ENCODE data around the gene ACSL5. TPM values are rescaled to one million over a fixed set of nuclear protein-coding genes. Genes with fewer than 3 reads are reported as not detected.
"Not testable (repeated sequence)": the region's sequence is repeated elsewhere in the genome, so short reads cannot be mapped to it uniquely, and the experiment has no call there.

ACSL5 gene
- total and polyA plus RNA-seq, 10 of the 15 experiments (the other 5 are each of a cell fraction or from before 2014, with no cell fraction given) = 22.3 to 57.0 (median 46.4) TPM

DNA sequence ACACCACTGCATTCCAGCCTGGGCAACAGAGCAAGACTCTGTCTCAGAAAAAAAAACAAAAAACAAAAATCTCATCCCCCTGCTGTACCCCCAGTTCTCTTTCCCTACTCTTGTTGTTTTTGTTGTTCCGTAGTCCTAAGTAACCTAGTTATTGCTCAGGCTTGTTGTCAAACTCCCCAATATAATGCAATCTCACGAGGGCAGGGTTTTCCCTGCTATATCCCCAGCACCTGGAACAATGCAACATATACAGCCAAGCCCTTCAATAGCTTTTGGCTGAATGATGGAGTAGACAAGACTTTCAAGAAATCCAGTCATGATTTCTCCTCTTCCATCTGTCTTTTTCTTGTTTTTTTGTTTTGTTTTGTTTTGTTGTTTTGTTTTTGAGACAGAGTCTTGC, 10.2 kb downstream of the ACSL5 start (continued):
- TF ChIP-seq CEBPB (IDR thresholded peaks at IDR 0.05; ENCODE audit: borderline replicate concordance in 1 of 2, low read depth in 2 of 2, low read length in 2 of 2) (no peak), ZNF384 (IDR thresholded peaks at IDR 0.05; ENCODE audit: borderline replicate concordance, low read depth, low read length) (no peak), ASH2L (IDR thresholded peaks at IDR 0.05; ENCODE audit: borderline replicate concordance, low read depth) (no peak), STAT3 (IDR thresholded peaks at IDR 0.05; ENCODE audit: low read depth, low read length) (no peak), HDAC6 (IDR thresholded peaks at IDR 0.05; ENCODE audit: unreplicated experiment) (no peak), TBL1XR1 (IDR thresholded peaks at IDR 0.05; ENCODE audit: low read depth, low read length) (no peak), FOS (IDR thresholded peaks at IDR 0.05; ENCODE audit: borderline replicate concordance, extremely low read depth, insufficient read length) (no peak)
- TF ChIP-seq, protein P1, sequence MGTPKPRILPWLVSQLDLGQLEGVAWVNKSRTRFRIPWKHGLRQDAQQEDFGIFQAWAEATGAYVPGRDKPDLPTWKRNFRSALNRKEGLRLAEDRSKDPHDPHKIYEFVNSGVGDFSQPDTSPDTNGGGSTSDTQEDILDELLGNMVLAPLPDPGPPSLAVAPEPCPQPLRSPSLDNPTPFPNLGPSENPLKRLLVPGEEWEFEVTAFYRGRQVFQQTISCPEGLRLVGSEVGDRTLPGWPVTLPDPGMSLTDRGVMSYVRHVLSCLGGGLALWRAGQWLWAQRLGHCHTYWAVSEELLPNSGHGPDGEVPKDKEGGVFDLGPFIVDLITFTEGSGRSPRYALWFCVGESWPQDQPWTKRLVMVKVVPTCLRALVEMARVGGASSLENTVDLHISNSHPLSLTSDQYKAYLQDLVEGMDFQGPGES (IDR thresholded peaks at IDR 0.05) = no peak
- TF ChIP-seq, protein P2, sequence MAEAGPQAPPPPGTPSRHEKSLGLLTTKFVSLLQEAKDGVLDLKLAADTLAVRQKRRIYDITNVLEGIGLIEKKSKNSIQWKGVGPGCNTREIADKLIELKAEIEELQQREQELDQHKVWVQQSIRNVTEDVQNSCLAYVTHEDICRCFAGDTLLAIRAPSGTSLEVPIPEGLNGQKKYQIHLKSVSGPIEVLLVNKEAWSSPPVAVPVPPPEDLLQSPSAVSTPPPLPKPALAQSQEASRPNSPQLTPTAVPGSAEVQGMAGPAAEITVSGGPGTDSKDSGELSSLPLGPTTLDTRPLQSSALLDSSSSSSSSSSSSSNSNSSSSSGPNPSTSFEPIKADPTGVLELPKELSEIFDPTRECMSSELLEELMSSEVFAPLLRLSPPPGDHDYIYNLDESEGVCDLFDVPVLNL (IDR thresholded peaks at IDR 0.05; ENCODE audit: low read depth, low read length) = no peak

DNA sequence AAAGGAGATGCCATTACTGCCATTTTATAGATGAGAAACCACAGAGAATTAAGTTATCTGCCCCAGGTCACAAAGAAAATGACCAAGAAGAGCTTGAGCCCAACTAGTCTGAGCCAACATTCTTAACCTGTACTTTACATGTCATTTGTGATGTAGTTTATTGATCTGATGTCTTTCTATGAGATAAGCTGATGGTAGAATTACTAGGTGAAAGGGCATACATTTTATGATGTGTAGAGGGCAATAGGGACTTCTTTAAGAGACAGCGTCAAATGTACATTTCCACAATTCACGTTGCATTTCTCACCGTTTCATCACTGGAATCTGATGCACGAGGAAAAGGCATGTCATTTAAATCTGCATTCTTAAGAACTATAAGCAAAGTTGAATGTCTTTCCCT, 11.3 kb downstream of the ACSL5 start:
- TF ChIP-seq TCF3 (IDR thresholded peaks at IDR 0.05; ENCODE audit: borderline replicate concordance, insufficient read depth, low read depth, low read length) = no peak
- no peak for TF ChIP-seq STAT3 (IDR thresholded peaks at IDR 0.05; ENCODE audit: low read depth, low read length)
- TF ChIP-seq NRF1 (conservative IDR thresholded peaks at IDR 0.05; ENCODE audit: low read depth, low read length) = no peak
- DNase-seq (ENCODE audit: low read depth, low spot score) (no peak), FAIRE-seq (peak; percentile 7), ATAC-seq (no peak)
- ChIA-PET SMC1A (ENCODE audit: uncharacterized antibody, unreplicated experiment) (interaction anchor here (0.8 to 1.4 kb wide), 4 partner anchors 9 to 49 kb away, joined by 3 to 4 read pairs (median 3); no protein-coding TSS in a partner anchor), CTCF (interaction anchor here (4.3 kb wide), 1 partner anchor 10 kb away, joined by 36 read pairs; the partner anchor contains the start of gene ACSL5), RAD21 (ENCODE audit: unreplicated experiment) (no interaction called here), POLR2A (no interaction called here)
- no peaks in the 10 kb centered on the region for H4K20me1 ChIP-seq (ENCODE audit: control insufficient read depth, insufficient read depth)
- H3K36me3 ChIP-seq (ENCODE audit: control insufficient read depth in 2 of 2, insufficient read depth in 2 of 2, low read length in 1 of 2) = peaks cover 0 to 3% of the 10 kb centered on the region in 2 experiments; a peak in 2 of 4 replicates
- no peak overlapping the region for H3K4me3 ChIP-seq
- peaks cover 19% of the 10 kb centered on the region for H3K79me2 ChIP-seq (ENCODE audit: control insufficient read depth, insufficient read depth, low read length)
- H3K9me3 ChIP-seq (replicated peaks; ENCODE audit: control insufficient read depth, insufficient read depth, low read length) = no peaks in the 10 kb centered on the region
- intact Hi-C loops (cut with micrococcal nuclease; ENCODE audit: unreplicated experiment) (no loop called here), in situ Hi-C loops (cut with MboI) (no loop called here)
- H3K9ac ChIP-seq (ENCODE audit: control insufficient read depth, insufficient read depth, low read length) = no peak overlapping the region
- H3K4me1 ChIP-seq (ENCODE audit: control insufficient read depth, insufficient read depth, low read length) = peaks cover 8% of the 10 kb centered on the region
- no peaks in the 10 kb centered on the region for H3K27me3 ChIP-seq (replicated peaks in 1 of 2; ENCODE audit: control insufficient read depth in 2 of 2, insufficient read depth in 2 of 2, low read length in 1 of 2)
- WGBS (ENCODE audit: insufficient coverage, insufficient replicate concordance, low lambda C conversion rate, missing lambda C conversion rate) = 98% methylated on average over 4 of the region's 4 CpGs
- H3K4me2 ChIP-seq (ENCODE audit: control insufficient read depth, insufficient read depth) = 0 out of 2 replicates have a peak overlapping the region, but pooled peaks have one; percentile 9
- no TSS peak for BruUV-seq (replicated peaks)
- no peak overlapping the region for H2AFZ ChIP-seq (ENCODE audit: control insufficient read depth, low read depth, low read length)
- H3K27ac ChIP-seq (ENCODE audit: control insufficient read depth, insufficient read depth) = no peak overlapping the region

DNA sequence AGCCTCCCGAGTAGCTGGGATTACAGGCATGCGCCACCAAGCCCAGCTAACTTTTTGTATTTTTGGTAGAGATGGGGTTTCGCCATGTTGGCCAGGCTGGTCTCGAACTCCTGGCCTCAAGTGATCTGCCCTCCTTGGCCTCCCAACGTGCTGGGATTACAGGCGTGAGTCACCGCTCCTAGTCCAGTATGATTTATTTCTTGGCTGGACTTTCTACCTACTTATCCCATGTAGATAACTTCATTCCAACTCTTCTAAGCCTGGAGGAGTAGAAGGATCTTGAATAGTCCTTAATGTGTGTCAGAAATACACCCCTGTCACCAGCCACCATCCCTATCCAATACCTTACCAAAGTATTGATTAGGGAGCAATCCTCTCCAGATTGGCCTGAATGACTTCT, 14.1 kb downstream of the ACSL5 start:
- H3K9ac ChIP-seq (ENCODE audit: control insufficient read depth, insufficient read depth, low read length); H3K27me3 ChIP-seq (replicated peaks in 1 of 2; ENCODE audit: control insufficient read depth in 2 of 2, insufficient read depth in 2 of 2, low read length in 1 of 2); H3K27ac ChIP-seq (ENCODE audit: control insufficient read depth, insufficient read depth); H2AFZ ChIP-seq (ENCODE audit: control insufficient read depth, low read depth, low read length); H3K36me3 ChIP-seq (ENCODE audit: control insufficient read depth in 2 of 2, insufficient read depth in 2 of 2, low read length in 1 of 2); BruUV-seq (replicated peaks); intact Hi-C loops (cut with micrococcal nuclease; ENCODE audit: unreplicated experiment); ATAC-seq; FAIRE-seq; H3K9me3 ChIP-seq (replicated peaks; ENCODE audit: control insufficient read depth, insufficient read depth, low read length); H3K4me1 ChIP-seq (ENCODE audit: control insufficient read depth, insufficient read depth, low read length); RAD21 ChIA-PET (ENCODE audit: unreplicated experiment); H3K4me2 ChIP-seq (ENCODE audit: control insufficient read depth, insufficient read depth); DNase-seq (ENCODE audit: low read depth, low spot score); H4K20me1 ChIP-seq (ENCODE audit: control insufficient read depth, insufficient read depth); H3K4me3 ChIP-seq; in situ Hi-C loops (cut with MboI): not testable (repeated sequence)
- H3K79me2 ChIP-seq (ENCODE audit: control insufficient read depth, insufficient read depth, low read length) = peaks cover 15% of the 10 kb centered on the region
- SMC1A ChIA-PET (ENCODE audit: uncharacterized antibody, unreplicated experiment) = interaction anchor here (1.9 to 3.6 kb wide), 2 partner anchors 9 to 12 kb away, joined by 5 to 24 read pairs; no protein-coding TSS in a partner anchor
- POLR2A ChIA-PET = interaction anchor here (0.6 to 2.8 kb wide), 2 partner anchors 12 to 16 kb away, joined by 6 to 17 read pairs; no protein-coding TSS in a partner anchor
- CTCF ChIA-PET = interaction anchor here (4.3 kb wide), 1 partner anchor 13 kb away, joined by 36 read pairs; the partner anchor contains the start of gene ACSL5
- WGBS (ENCODE audit: insufficient coverage, insufficient replicate concordance, low lambda C conversion rate, missing lambda C conversion rate) = 96% methylated on average over 7 of the region's 7 CpGs

Measured in GM12878 (cell line).